Panc1 (cell line): ENCODE results near the gene PTPRA.

ENCODE experiments used
- CTCF ChIP-seq: fragments of 450-650 bp; IDR thresholded peaks from 2 replicates; pipeline ENCODE4 v1.5.1; 2017; ENCODE audit warnings: mild to moderate bottlenecking
- POLR2AphosphoS5 ChIP-seq: IDR thresholded peaks from 2 replicates; pipeline ENCODE4 v1.6.1; 2012; ENCODE audit warnings: mild to moderate bottlenecking, low read depth, low read length, moderate library complexity
- TCF7L2 ChIP-seq: IDR thresholded peaks from 2 replicates; pipeline ENCODE4 v1.6.1; 2011; ENCODE audit warnings: mild to moderate bottlenecking, low read depth, low read length, inconsistent platforms

GRCh38 chr20:2955257-2955970 lies 82.1 kb downstream of the PTPRA start:
- no peak for TF ChIP-seq CTCF
- TF ChIP-seq POLR2AphosphoS5 = no peak
- TF ChIP-seq TCF7L2 = no peak
